Measurements from ENCODE around the gene CCDC146. TPM values are rescaled to one million over a fixed set of nuclear protein-coding genes. Genes with fewer than 3 reads are reported as not detected.
"Not testable (repeated sequence)": the region's sequence is repeated elsewhere in the genome, so short reads cannot be mapped to it uniquely, and the experiment has no call there.

The CCDC146 gene
- total RNA-seq, 1 experiment from 2014 or later, result 1.1 TPM

DNA sequence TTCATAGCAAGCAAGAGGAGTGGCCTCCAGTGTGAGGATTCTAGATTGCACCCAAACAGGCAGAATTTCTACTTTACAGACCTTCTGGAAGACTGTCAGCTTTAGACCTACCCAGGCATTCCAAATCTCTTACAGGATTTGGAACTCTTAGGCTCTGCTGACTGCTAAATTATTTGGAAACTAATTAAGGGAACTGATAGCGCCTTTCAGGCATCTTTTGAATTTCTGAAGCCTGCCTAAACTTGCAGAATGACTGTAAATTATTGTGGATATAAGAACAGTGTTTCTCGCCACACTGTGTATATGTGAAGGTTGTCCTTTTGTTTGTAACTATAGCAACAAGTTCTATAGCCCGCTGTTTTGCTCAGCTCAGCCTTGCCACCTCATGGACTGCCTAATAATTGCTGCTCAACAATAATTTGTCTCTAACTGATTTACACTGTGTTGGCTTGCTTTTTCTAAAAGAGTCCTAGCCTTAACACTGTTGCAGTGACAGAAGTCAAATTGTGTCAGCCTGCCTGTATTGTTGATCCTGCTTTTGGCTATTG is 32.6 kb downstream of the CCDC146 start:
- peak; percentile 94 for ATAC-seq
- H3K27ac Mint-ChIP-seq; H3K4me1 Mint-ChIP-seq; POLR2A ChIA-PET; H3K4me3 Mint-ChIP-seq; CTCF ChIA-PET; H3K27me3 Mint-ChIP-seq (ENCODE audit: low read depth); H3K36me3 Mint-ChIP-seq; DNase-seq (ENCODE audit: low spot score); H3K9me3 Mint-ChIP-seq: not testable (repeated sequence)

DNA sequence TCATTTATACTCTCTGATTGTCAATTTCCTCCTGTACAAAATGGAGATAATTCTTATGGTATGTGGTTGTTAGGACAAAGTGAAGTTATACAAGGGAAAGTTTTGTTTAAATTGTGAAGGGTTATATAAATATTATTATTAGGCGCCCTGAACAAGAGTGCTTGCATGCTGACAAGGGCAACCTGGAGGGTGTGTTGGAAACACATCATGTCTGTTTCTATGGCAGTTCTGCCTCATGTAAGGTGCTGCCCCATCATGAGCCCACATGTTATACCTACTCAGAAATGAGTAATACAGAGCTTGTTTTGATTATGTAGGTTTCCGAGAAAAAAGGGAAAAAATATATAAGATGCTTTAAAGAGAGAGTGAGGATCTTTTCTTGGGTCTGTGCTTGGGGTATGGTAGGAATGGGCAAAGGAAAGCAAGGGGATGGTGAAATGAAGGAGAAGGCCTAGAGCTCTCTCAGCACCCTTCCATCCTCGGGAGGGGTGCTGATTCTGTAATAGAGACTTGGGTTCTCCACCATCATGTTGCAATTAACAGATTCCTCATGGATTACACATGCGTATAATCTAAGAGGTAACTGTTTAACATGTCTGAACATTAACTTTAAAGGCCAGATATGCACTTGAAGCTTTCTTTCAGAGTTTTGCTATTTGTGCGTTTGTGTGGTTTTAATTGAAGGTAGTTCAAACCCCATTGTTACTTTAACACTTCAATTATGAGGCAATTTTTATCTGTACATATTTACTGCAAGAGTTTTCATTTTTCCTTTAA is 33.4 kb downstream of the CCDC146 start:
- H3K27ac Mint-ChIP-seq; DNase-seq (ENCODE audit: low spot score); CTCF ChIA-PET; H3K36me3 Mint-ChIP-seq; H3K4me3 Mint-ChIP-seq; H3K9me3 Mint-ChIP-seq; H3K4me1 Mint-ChIP-seq; ATAC-seq; POLR2A ChIA-PET; H3K27me3 Mint-ChIP-seq (ENCODE audit: low read depth): not testable (repeated sequence)

DNA sequence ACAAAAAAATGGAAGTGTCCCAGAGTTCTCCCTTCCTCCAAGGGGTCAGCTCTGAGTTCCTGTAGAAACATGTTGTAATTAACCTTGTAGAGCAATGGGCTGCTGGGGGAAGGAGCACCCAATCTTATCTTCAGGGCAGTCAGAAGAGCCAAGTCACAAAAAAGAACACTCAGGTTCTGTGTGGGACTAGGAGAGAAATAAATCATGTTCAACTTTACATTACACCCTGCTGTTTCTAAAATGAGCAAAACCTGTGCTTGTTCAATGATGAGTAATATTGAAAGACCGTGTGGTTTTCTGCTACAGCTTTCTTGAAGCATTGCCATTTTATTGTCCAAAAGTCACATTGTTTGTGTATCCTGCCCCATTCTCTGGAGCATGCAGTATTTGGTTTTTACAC is 34.6 kb downstream of the CCDC146 start:
- H3K27ac Mint-ChIP-seq; ATAC-seq; H3K4me1 Mint-ChIP-seq; H3K4me3 Mint-ChIP-seq; CTCF ChIA-PET; H3K27me3 Mint-ChIP-seq (ENCODE audit: low read depth); H3K36me3 Mint-ChIP-seq; POLR2A ChIA-PET; DNase-seq (ENCODE audit: low spot score); H3K9me3 Mint-ChIP-seq: not testable (repeated sequence)

DNA sequence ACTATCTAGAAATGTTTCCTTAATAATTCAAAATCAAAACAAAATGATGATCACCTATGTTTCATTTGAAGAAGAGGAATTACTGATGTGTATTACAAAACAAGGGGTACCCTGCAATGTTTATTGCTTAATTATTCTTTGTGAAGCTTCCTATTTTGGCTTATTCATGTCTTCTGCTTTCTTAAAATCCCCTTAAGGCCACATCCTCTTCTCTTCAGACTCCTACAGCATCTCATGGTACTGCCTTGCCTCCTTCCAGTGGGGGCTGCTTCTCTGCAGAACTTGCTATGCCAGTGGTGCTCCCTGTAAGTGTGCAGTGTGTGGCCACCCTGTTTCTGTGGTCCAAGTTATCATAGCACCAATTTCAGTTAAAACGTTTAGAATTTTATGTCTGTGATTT is 35.0 kb downstream of the CCDC146 start:
- ChIA-PET POLR2A (no interaction called here), CTCF (no interaction called here)
- no peaks in the 10 kb centered on the region for H3K36me3 Mint-ChIP-seq
- no peak overlapping the region for H3K27ac Mint-ChIP-seq
- no peaks in the 10 kb centered on the region for H3K4me1 Mint-ChIP-seq
- no peaks in the 10 kb centered on the region for H3K9me3 Mint-ChIP-seq
- TF ChIP-seq, protein P1, sequence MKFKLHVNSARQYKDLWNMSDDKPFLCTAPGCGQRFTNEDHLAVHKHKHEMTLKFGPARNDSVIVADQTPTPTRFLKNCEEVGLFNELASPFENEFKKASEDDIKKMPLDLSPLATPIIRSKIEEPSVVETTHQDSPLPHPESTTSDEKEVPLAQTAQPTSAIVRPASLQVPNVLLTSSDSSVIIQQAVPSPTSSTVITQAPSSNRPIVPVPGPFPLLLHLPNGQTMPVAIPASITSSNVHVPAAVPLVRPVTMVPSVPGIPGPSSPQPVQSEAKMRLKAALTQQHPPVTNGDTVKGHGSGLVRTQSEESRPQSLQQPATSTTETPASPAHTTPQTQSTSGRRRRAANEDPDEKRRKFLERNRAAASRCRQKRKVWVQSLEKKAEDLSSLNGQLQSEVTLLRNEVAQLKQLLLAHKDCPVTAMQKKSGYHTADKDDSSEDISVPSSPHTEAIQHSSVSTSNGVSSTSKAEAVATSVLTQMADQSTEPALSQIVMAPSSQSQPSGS (CRISPR knock-in tag; IDR thresholded peaks at IDR 0.05; ENCODE audit: borderline replicate concordance, low read depth), result no peak
- TF ChIP-seq SOX15 (CRISPR knock-in tag; IDR thresholded peaks at IDR 0.05), result no peak
- TF ChIP-seq, protein P2, sequence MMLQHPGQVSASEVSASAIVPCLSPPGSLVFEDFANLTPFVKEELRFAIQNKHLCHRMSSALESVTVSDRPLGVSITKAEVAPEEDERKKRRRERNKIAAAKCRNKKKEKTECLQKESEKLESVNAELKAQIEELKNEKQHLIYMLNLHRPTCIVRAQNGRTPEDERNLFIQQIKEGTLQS (CRISPR knock-in tag; conservative IDR thresholded peaks at IDR 0.05), result no peak
- TF ChIP-seq, protein P3, sequence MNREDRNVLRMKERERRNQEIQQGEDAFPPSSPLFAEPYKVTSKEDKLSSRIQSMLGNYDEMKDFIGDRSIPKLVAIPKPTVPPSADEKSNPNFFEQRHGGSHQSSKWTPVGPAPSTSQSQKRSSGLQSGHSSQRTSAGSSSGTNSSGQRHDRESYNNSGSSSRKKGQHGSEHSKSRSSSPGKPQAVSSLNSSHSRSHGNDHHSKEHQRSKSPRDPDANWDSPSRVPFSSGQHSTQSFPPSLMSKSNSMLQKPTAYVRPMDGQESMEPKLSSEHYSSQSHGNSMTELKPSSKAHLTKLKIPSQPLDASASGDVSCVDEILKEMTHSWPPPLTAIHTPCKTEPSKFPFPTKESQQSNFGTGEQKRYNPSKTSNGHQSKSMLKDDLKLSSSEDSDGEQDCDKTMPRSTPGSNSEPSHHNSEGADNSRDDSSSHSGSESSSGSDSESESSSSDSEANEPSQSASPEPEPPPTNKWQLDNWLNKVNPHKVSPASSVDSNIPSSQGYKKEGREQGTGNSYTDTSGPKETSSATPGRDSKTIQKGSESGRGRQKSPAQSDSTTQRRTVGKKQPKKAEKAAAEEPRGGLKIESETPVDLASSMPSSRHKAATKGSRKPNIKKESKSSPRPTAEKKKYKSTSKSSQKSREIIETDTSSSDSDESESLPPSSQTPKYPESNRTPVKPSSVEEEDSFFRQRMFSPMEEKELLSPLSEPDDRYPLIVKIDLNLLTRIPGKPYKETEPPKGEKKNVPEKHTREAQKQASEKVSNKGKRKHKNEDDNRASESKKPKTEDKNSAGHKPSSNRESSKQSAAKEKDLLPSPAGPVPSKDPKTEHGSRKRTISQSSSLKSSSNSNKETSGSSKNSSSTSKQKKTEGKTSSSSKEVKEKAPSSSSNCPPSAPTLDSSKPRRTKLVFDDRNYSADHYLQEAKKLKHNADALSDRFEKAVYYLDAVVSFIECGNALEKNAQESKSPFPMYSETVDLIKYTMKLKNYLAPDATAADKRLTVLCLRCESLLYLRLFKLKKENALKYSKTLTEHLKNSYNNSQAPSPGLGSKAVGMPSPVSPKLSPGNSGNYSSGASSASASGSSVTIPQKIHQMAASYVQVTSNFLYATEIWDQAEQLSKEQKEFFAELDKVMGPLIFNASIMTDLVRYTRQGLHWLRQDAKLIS (CRISPR knock-in tag; IDR thresholded peaks at IDR 0.05; ENCODE audit: borderline replicate concordance), result no peak
- TF ChIP-seq, protein P4, sequence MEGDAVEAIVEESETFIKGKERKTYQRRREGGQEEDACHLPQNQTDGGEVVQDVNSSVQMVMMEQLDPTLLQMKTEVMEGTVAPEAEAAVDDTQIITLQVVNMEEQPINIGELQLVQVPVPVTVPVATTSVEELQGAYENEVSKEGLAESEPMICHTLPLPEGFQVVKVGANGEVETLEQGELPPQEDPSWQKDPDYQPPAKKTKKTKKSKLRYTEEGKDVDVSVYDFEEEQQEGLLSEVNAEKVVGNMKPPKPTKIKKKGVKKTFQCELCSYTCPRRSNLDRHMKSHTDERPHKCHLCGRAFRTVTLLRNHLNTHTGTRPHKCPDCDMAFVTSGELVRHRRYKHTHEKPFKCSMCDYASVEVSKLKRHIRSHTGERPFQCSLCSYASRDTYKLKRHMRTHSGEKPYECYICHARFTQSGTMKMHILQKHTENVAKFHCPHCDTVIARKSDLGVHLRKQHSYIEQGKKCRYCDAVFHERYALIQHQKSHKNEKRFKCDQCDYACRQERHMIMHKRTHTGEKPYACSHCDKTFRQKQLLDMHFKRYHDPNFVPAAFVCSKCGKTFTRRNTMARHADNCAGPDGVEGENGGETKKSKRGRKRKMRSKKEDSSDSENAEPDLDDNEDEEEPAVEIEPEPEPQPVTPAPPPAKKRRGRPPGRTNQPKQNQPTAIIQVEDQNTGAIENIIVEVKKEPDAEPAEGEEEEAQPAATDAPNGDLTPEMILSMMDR (IDR thresholded peaks at IDR 0.05), result no peak
- TF ChIP-seq, protein P5, sequence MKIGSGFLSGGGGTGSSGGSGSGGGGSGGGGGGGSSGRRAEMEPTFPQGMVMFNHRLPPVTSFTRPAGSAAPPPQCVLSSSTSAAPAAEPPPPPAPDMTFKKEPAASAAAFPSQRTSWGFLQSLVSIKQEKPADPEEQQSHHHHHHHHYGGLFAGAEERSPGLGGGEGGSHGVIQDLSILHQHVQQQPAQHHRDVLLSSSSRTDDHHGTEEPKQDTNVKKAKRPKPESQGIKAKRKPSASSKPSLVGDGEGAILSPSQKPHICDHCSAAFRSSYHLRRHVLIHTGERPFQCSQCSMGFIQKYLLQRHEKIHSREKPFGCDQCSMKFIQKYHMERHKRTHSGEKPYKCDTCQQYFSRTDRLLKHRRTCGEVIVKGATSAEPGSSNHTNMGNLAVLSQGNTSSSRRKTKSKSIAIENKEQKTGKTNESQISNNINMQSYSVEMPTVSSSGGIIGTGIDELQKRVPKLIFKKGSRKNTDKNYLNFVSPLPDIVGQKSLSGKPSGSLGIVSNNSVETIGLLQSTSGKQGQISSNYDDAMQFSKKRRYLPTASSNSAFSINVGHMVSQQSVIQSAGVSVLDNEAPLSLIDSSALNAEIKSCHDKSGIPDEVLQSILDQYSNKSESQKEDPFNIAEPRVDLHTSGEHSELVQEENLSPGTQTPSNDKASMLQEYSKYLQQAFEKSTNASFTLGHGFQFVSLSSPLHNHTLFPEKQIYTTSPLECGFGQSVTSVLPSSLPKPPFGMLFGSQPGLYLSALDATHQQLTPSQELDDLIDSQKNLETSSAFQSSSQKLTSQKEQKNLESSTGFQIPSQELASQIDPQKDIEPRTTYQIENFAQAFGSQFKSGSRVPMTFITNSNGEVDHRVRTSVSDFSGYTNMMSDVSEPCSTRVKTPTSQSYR (CRISPR knock-in tag; IDR thresholded peaks at IDR 0.05), result no peak
- TF ChIP-seq ZNF317 (CRISPR knock-in tag; IDR thresholded peaks at IDR 0.05; ENCODE audit: borderline replicate concordance, low read depth), result no peak
- no peak for TF ChIP-seq ZNF121 (CRISPR knock-in tag; IDR thresholded peaks at IDR 0.05)
- TF ChIP-seq ZNF396 (CRISPR knock-in tag; IDR thresholded peaks at IDR 0.05; ENCODE audit: borderline replicate concordance), result no peak
- no peak for TF ChIP-seq ELF4 (CRISPR knock-in tag; IDR thresholded peaks at IDR 0.05; ENCODE audit: low read depth)
- TF ChIP-seq, protein P6, sequence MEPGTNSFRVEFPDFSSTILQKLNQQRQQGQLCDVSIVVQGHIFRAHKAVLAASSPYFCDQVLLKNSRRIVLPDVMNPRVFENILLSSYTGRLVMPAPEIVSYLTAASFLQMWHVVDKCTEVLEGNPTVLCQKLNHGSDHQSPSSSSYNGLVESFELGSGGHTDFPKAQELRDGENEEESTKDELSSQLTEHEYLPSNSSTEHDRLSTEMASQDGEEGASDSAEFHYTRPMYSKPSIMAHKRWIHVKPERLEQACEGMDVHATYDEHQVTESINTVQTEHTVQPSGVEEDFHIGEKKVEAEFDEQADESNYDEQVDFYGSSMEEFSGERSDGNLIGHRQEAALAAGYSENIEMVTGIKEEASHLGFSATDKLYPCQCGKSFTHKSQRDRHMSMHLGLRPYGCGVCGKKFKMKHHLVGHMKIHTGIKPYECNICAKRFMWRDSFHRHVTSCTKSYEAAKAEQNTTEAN (CRISPR knock-in tag; IDR thresholded peaks at IDR 0.05), result no peak
- no peak for TF ChIP-seq OVOL2 (CRISPR knock-in tag; IDR thresholded peaks at IDR 0.05; ENCODE audit: borderline replicate concordance)
- DNase-seq (ENCODE audit: low spot score) (no peak), ATAC-seq (no peak)
- H3K4me3 Mint-ChIP-seq, result no peak overlapping the region
- H3K27me3 Mint-ChIP-seq (ENCODE audit: low read depth), result no peaks in the 10 kb centered on the region; the same call in 1 of the 2 replicates

DNA sequence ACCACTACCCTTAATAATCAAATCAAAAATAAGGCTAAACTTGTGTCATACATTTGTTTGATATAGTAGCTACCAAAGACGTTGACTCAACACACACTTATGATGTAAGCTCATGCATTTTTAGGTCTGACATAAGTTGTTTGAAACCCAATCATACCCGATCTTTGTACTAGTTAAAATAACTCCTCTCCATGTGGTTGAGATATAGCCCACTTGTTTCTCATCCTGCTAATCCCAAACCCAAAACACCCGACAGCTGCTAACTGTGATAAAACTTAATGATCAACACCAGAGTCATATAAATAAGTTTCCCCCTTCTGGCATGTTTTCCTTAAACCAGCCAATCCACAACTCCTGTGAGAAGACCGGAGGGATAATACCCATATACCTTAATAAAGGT is 48.7 kb downstream of the CCDC146 start:
- POLR2A ChIA-PET; H3K4me3 Mint-ChIP-seq; H3K27me3 Mint-ChIP-seq (ENCODE audit: low read depth); DNase-seq (ENCODE audit: low spot score); H3K27ac Mint-ChIP-seq; CTCF ChIA-PET; H3K36me3 Mint-ChIP-seq; ATAC-seq; H3K4me1 Mint-ChIP-seq; H3K9me3 Mint-ChIP-seq: not testable (repeated sequence)

All from WTC11 (cell line).